Activated CD4-positive, alpha-beta T cell treated with anti-CD3 and anti-CD28 coated beads for 1 hour (primary cell): Measurements from ENCODE around the gene LRRC27.
"Not testable (repeated sequence)": the region's sequence is repeated elsewhere in the genome, so short reads cannot be mapped to it uniquely, and the experiment has no call there.

Experiments
- DNase-seq: peaks from one replicate; pipeline ENCODE4 v3.0.0-alpha.2; 2020

The LRRC27 gene

DNA sequence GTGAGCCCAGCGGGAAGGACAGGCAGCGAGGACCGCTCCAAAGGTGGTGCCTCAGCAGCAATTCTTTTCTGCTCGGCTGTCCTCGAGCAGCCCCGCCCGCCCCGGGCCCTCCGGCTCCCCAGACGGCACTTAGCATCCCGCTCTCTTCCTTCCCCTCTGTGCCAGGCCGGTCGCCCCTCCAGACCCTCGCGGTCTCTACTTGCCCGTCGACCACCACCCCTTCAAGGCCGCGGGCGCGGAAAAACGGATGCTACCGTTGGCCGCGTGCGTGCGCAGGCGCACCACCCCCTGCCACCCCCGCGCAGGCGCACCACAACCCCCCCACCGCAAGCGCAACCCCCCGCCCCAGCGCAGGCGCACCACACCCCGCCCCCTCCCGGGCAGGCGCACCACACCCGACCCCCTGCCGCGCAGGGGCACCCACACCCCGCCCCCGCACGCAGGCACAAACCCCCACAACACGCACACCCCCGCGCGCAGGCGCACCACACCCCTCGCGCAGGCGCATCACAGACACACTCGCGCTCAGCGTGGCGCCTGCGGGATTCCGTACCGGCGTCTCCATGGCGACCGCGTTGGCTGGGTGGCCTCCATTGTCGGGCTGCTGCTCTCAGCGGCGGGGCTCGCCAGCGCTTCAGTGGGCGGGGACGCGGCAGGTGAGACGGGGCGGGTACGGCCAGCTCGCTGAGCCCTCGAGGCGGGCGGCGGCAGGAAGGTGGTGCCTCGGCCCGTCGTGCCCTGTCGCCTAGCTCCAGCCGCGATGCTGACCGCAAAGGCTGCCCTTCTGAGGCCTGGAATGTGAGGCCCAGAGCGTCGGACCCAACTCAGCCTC is at the start of gene LRRC27:
LRRC27 (plus strand) TSS at position 593 of the 832 bp plus-strand sequence. CDS start 1,332 bp downstream, outside the sequence.
- DNase-seq: peak; percentile 100

DNA sequence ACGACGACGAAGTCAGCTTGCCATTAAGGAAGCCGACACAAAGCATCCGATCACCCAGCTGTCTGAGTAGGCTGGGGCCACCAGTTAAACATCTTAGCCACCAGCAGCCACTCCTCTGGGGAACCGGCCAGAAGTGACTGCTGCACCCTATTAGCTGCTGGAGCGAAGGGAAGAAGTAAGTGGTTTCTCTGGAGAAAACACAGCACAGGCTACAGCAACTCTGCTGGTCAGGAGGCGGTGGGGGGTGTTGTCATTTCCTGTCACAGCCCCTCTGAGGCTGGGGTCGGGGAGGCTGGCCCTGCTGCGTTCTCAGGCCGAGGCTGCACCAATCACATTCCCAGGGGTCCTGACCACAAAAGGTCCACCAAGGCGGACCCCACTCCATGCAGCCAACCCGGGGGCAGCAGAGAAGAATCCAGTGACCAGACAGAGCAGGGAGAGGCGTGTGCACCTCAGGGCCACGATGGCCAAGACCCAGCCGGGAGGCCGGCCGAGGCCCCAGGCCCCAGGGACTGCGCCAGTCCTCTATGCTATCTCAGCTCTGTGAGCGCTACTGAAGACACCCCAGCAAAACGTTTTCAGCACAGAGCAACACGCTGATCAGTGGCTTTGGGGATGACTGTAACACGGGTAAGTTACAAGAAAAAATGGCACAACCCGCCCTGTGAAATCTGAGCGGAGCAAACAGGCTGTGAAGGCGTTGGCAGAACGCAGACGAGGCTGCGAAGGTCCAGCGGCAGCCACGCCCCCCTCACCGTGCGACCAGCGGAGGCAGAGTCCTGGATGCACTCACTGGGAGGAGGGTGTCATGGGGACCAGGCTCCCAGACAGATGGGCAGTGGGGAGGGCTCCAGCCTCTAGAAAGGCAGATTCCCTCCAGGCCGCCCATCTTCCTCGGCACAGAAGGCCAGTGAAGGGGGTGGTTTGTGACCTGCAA is 49.1 kb upstream of the LRRC27 start:
- no peak for DNase-seq

DNA sequence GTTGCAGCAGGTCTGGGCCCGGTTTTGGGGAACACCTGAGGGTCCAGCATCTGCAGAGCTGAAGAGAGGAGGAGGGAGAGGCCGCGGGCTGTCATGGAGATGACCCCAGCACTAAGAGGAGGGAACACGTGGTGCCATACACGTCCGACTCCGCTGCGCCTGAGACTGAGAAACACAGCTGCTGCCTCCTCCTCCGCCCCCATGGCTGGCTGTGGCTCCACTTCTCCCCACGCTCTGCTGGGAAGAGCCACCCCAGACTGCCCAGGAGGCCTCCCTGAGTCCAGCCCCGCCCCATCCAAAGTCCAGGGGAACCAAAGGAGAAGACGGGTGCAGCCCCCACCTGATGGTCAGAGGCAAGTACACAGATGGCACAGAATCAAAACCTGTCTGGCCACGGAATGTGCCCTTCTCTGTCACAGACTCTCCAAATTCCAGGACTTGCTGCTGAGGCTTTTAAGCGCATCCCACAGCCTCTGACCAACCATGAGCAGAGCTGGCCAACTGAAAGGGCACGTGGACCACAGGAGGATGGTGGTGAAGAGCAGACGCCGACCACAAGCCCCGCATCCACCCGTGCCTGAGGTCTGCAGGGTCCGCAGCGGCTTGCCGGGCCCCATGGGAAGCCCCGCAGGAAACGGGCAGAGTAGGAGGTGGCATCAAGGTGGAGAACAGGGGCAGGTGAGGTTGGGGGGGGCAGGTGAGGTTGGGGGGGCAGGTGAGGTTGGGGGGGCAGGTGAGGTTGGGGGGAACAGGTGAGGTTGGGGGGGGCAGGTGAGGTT is 48.2 kb upstream of the LRRC27 start:
- no peak for DNase-seq

DNA sequence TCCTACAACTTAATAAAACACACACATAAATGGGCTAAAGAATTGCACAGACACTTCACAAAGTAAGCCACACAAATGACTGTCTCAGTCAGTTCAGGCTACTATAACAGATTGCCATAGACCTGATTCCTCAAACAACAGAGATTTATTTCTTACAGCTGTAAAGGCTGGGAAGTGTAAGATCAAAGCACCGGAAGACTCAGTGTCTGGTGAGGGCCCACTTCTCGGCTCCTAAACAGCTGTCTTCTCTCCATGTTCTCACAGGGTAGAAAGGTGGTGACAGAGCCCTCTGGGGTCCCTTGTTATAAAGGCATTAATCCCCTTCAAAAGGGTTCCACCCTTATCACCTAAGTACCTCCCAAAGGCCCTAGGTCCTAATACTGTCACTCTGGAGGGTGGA is 42.6 kb upstream of the LRRC27 start:
- DNase-seq: no peak

DNA sequence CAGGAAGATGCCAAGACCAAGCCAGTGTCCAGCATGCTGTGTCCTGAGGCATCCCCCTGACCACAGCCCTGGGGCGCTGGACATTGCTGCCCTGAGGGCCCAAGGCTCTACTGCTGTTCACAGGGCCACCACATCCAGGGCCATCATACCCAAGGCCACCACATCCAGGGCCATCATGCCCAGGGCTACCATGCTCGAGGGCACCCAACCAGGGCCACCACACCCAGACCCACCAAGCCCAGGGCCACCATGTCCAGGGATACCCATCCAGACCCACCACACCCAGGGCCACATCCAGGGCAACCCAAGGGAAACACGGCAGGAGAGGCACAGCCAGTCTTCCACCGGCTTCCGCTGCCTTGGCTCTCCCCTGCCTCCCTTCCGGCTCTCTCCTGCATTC is 41.4 kb upstream of the LRRC27 start:
- no peak for DNase-seq

DNA sequence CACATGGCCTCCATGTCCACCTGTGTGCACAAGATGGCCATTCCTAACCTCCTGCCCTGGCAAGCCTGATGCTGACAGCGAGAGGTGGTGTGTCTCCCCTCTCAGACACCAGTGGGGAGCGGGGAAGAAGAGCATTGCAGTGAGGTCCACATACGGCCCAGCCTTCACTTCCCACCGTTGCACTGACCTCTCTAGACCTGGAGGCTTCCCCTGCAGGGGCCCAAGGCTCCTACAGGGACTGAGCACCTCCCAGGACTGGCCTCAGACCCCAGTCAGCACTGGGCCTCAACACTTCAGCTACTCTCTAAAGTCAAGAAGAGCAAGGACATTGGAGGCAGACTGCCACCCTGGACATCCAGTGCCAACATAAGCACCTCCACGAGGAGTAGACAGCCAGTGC is 40.2 kb upstream of the LRRC27 start:
- DNase-seq: no peak

DNA sequence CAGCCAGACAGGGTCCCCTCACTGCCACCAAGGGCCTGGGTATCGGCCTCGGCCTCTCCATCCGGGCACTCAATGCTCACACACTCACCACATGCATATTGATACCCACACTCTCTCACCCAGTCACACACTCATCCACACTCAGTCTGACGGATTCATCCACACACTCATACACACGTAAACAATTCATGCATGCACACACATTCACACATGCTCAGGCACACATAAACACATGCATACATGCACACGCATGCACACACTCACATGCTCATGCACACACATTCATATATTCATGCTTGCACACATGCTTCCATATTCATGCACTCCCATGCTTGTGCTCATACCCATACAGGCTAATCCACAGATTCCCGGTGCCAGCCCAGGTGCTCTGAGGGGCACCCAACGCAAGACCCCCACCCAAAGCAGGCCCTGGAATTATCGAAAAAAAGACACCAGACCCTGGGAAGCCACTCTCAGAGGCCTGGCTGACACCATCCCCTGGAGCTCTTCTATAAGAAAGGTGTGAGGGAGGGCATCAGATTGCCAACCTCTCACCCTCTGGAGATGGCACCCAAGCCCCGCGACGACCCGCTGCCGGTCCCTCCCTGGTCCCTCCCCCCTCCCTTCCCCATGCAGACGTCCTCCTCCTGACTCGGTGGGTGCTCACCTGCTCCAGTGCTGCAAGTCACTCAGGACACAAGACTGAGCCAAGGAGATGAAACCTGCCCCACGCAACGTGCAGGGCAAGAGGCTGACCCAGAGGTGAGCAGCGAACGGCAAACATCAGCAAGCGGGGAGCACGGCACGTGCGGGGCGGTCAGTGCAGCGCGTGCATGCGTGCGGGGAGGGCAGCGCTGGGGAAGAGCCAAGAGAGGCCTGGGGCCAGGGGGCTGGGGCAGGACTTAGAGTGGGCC is 39.4 kb upstream of the LRRC27 start:
- no peak for DNase-seq

DNA sequence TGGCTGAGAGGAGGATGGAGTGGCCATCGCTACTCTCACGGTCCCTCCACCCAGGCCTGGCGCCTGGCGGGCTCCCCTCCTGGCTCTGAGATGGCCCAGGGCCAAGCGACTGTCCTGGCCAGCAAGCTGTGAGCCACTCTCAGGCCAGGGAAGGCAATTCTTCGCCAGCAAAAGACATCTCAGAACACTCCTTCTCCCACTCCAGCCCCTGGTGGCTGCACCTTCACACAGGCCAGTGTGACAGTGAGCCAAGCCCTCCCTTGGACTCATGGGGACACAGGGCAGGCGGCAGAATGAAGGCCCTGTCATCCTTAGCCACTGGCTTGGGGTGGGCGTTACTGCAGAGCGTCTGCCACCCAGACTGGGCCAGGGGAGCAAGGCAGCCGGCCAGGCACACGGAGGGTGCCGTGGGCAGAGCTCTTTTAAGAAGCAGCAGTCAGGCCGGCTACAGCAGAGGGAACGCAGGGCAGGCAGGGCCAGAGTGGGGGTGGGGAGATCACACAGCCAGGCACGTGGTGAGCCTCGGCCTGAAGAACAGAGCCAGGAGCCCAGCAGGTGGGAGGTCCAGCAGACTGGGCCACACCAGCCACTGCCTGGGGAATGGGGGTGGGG is 38.7 kb upstream of the LRRC27 start:
- DNase-seq: no peak

DNA sequence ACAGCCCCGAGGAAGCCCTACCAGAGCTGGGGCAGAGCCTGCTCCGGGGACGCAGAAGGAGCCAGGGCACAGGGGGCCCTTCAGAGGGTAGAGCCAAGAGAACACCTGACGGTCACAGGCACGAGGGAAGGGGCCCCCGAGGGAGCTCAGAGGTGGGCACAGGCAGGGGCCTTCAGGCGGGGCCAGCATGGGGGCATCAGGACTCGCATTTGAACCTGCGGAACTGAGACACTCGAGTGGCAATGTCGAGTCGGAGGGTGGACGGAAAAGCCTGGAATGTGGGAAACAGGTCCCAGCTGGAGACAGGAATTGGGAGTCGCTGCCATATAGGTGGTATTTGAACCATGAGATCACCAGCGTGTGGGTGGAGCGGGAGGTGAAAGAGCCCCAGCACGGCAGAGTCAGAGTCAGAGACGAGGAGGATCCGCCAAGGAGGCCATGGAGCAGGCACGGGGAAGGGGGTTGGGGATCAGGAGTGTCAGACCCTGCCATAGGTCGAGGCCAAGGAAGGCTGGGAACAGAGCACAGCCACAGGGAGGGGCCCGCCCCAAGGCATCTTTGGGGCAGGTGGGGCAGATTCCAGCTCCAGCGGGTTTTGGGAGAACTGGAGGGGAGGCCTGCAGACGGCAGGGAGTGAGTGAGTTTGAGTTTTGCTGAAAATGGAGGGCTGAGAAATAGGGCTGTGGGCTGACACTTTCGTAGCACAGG is 38.0 kb upstream of the LRRC27 start:
- DNase-seq: no peak

DNA sequence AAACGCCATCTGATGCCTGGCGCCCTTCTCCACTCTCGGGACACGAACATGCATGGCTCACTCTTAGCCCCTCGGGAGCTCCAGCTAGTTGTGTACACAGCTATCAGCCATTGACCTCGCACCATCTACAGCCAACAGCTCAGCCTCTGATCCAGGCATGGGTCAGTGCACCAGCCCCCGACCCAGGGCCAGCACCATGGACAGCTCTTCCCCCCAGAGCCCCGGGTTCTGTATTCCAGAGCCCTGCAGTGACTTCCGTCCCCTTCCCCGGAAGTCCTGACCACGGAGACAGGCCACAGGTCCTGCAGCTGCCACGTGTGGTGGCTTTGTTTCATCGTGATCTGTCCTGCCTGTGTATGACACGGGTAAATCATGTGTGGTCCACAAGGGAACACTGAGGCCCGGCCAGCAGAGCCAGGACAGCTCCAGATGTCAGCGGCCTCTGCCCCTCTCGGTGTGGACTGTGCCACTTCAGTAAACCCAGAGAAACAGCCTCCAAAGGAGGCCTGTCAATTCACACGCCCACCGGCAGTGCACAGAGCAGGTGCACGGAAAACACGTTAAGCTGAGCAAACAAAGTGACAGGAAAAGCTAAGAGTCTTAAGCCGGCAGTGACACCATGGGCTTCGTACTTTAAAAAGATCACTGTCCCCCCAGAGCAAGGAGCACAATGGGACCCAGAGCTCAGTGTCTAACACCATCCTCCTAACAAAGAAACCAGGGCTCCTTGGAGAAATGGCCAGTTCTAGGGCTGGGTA is 37.3 kb upstream of the LRRC27 start:
- no peak for DNase-seq

DNA sequence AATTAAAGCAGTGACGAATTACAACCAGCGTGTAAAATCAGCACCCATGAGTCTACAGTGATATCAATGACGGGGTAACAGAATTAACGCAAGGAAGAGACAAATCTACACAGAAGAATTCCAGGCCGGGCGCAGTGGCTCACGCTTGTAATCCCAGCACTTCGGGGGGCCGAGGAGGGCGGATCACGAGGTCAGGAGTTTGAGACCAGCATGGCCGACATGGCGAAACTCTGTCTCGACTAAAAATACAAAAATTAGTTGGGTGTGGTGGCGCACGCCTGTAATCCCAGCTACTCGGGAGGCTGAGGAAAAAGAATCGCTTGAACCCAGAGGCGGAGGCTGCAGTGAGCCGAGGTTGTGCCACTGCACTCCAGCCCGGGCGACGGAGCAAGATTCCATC is 36.5 kb upstream of the LRRC27 start:
- not testable (repeated sequence) for DNase-seq

DNA sequence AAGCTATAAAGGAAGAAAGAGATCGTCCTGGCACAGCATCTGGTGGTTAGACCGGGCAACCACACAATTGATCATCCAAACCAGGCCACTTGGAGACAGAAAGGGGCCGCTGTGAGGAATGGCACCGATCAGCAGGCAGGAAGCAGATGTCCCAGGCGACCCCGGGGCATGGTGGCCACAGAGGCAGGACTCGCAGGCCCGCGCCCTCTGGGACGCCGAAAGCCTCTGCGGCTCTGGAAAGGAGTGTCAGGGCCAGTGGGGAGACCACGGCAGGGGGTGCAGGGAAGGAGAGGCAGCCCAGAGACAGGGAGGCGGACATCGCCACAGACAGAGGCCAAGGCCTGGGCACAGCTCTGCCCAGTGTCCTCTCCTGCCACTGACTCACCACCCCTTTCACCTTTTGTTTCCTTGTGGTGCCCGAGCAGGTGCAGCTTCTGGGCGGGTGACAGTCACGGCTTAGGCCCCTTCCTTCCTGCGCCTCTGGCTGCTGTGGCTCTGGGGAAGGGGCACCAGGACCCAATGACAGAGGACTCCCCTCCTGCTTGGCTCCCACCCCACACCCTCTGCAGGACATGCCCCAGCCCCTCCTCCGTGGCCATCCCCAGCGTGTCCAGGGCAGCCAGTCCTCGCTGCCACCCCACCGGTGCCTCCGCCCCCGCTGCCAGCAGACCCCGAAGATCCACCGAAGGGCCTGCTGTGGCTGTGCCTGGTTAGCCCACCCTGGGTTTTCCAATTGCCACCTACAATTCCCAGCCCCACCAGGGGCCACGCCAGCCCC is 35.1 kb upstream of the LRRC27 start:
- DNase-seq: no peak

DNA sequence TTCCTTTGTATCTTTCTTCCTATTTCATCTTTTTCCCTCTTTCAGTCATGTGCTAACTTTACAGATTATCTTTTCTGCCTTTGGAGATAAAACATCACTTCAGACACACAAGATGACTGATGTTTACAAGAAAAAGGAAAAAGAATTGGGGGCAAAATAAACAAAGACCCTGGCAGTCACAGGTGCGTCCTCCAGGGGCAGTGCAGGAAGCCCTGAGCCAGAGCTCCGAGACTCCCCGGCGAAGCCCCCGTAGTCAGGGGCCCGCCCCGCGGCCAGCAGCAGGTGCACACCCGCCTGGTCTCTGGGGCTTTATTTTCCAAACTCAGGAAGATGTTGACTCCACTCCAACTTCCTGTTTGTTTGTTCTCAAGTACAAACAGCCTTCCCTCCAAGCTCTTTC is 34.5 kb upstream of the LRRC27 start:
- DNase-seq: no peak

DNA sequence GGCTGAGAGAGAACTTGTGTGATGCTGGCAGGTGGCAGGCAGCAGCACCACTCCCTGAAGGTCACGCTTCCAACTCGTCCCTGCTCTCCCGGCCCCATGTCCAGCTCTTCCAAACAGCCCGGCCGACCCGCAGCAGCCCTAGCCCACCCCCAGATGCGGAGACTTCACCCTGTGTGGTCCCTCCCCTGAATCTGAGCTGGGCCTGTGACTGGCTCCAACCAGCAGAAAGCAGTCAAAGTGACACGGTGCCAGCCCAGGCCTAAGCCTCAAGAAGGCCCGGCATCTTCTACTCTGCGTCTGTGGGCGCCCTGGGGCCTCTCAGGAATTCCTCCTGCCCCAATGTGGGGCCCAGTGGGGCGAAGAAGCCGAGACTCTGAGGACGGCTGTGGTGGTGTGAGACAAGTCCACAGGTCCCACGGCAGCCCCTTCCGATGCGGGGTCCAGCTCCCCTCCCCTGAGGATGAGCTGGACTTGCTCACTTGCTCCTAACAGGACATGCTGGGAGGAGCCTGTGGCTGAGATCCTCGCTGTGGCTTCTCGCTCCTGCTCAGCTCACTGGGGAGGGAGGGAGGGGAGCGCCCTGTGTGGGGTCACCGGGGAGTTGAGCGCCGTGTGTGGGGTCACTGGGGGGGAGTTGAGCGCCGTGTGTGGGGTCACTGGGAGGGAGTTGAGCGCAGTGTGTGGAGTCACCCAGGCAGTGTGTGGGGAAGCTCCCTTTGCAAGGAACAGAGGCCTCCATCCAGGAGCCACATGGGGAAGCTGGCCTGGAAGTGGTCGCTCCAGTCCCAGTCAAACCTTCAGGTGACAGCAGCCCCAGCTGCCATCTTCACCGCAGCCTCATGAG is 33.7 kb upstream of the LRRC27 start:
- DNase-seq: no peak

DNA sequence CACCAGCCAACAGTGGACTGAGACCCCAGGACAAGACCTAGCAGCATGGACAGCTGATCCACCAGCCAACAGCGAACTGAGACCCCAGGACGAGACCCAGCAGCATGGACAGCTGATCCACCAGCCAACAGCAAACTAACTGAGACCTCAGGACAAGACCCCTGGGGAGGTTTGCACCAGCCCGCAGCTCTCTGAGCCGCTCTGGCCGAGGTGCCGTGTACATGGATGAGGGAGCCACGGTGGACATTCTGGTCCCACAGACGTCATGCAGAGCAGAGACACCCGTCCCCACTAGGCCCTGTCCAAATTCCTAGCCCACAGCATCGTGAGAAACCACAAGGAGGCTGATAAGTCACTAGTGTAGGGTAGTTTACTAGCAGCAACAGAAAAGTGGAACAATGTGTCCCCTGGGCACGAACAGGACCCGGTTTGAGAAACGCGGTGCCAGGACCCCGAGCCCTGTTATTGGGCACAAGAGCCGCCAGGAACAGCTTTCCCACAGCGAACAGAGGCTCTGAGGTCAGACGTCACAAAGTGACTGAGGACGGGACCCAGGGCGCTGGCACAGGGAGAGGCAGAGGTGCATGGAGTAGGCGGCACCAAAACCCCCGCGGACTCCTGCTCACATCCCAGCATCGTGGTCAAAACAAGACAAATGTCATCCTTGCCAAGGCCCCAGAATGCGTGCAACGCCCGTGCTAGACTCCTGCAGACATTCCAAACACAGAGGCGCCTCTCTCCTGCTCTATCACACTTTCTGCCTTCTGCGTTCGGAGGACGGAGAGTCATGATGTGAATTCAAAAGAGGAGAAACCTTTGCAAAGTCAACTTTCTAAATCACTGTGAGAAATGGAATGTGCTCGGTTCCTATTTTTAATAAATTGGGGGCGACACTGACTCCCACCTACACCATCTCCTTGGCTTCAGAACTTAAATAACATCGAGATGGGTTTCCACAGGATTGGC is 32.3 kb upstream of the LRRC27 start:
- no peak for DNase-seq

DNA sequence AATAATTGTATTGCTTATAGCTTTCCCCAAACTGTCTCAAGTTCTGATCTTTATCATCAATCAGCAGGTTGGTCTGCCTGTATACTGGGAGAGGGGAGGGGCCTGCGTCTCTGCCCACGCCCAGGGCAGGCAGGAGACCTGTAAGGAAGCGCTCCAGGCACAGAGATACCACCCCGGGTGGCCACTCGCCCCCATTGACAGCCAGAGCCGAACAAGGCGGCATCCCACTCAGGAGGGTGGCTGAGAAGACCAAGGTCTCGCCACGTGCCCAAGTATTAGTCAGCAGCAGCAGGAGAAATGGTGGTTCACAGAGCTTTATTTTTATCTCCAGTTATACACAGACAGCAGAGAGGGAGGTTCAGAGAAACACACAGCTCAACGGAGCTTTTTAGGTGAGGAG is 31.4 kb upstream of the LRRC27 start:
- no peak for DNase-seq
